HepG2 (cell line): Measurements from ENCODE around the gene G6PC2. TPM values are rescaled to one million over a fixed set of nuclear protein-coding genes. Genes with fewer than 3 reads are reported as not detected.

Experiments used
- ATAC-seq: fragments of 200-7000 bp; cut with Tn5 transposase; 3 replicates; pipeline ENCODE4 v1.9.1; 2020; ENCODE audit warnings: mild to moderate bottlenecking, moderate library complexity
- BruUV-seq: library from RNA; stranded (reverse); fragments of 400-500 nt; replicated peaks from 2 replicates; lab custom pipeline; 2021; lab: Mats Ljungman, UMichigan
- CTCF ChIA-PET: fragments of 300-600 bp; formaldehyde crosslinking; extraction: SDS; loops from one replicate; lab custom pipeline; 2021; ENCODE audit warnings: low total read pairs, inconsistent platforms, low intra/inter-chr PET ratio; lab: Yijun Ruan, JAX
- POLR2A ChIA-PET: fragments of 350-600 bp; sonication (Branson Sonifier 250); formaldehyde crosslinking; loops from one replicate; lab custom pipeline; 2020; ENCODE audit warnings: antibody characterized with exemption, inconsistent platforms; lab: Yijun Ruan, JAX
- DNase-seq: peaks from one replicate; pipeline ENCODE4 v3.0.0-alpha.2; 2015; ENCODE audit warnings: low spot score
- FAIRE-seq: peaks from 3 replicates; lab custom pipeline; 2011; peaks lifted over from hg19 to GRCh38; lab: Jason Lieb, UNC
- H2AFZ ChIP-seq: one replicate; pipeline ENCODE4 v1.6.1; 2011; ENCODE audit warnings: low read length, inconsistent platforms
- H3K27ac ChIP-seq: fragments of 300-600 bp; 3 replicates; pipeline ENCODE4 v1.8.0; 2011; ENCODE audit warnings: mixed run types, mild to moderate bottlenecking, mixed read lengths, low read length, inconsistent platforms; ENCODE audit not compliant: insufficient read depth; ENCODE audit errors: extremely low read length
- H3K27me3 ChIP-seq, 2 experiments: fragments of 200-600 bp in 1 of 2; 2 replicates in 1 of 2; 3 replicates in 1 of 2; pipeline versions ENCODE4 v1.6.0 to v1.8.0; 2011; ENCODE audit warnings: low read length in 2 of 2, mild to moderate bottlenecking in 2 of 2, moderate library complexity in 2 of 2, inconsistent platforms in 1 of 2; ENCODE audit not compliant: insufficient read depth in 2 of 2, control insufficient read depth in 1 of 2
- H3K36me3 ChIP-seq, 2 experiments: fragments of 200-600 bp in 1 of 2; replicated peaks in 1 of 2; 2 replicates in 1 of 2; 3 replicates in 1 of 2; pipeline versions ENCODE4 v1.5.1 to v1.8.0; 2011; ENCODE audit warnings: low read length in 2 of 2, inconsistent platforms in 1 of 2; ENCODE audit not compliant: insufficient read depth in 2 of 2, control insufficient read depth in 1 of 2
- H3K4me1 ChIP-seq: 2 replicates; pipeline ENCODE4 v1.5.1; 2012; ENCODE audit warnings: low read length, inconsistent platforms; ENCODE audit not compliant: insufficient read depth
- H3K4me2 ChIP-seq: 2 replicates; pipeline ENCODE4 v1.6.0; 2011; ENCODE audit warnings: low read depth, low read length, inconsistent platforms
- H3K4me3 ChIP-seq, 3 experiments: fragments of 200-600 bp in 1 of 3; sonication (generic), shearing (Covaris generic) in 1 of 3; replicated peaks in 1 of 3; 2 replicates each; pipeline ENCODE4 v1.5.1; 2011 to 2016; ENCODE audit warnings: low read length in 3 of 3, inconsistent platforms in 2 of 3, low read depth in 2 of 3, mild to moderate bottlenecking in 2 of 3, control low read depth in 1 of 3, mixed read lengths in 1 of 3; ENCODE audit not compliant: insufficient read depth in 1 of 3
- H3K79me2 ChIP-seq: one replicate; pipeline ENCODE4 v1.6.1; 2011; ENCODE audit warnings: low read length, inconsistent platforms; ENCODE audit not compliant: insufficient read depth
- H3K9ac ChIP-seq: 2 replicates; pipeline ENCODE4 v1.6.0; 2011; ENCODE audit warnings: mild to moderate bottlenecking, low read depth, low read length, inconsistent platforms; ENCODE audit not compliant: insufficient read depth
- H3K9me3 ChIP-seq: 2 replicates; pipeline ENCODE4 v1.5.1; 2012; ENCODE audit warnings: mild to moderate bottlenecking, low read length
- H4K20me1 ChIP-seq: 2 replicates; pipeline ENCODE4 v1.6.0; 2011; ENCODE audit warnings: inconsistent platforms, mild to moderate bottlenecking, low read length, moderate library complexity; ENCODE audit not compliant: insufficient read depth
- PAX8 ChIP-seq: sonication (generic); formaldehyde crosslinking; IDR thresholded peaks from 2 replicates; pipeline ENCODE4 v1.8.0; 2022; ENCODE audit warnings: mild to moderate bottlenecking, missing genetic modification reagents, borderline replicate concordance
- ZNF292 ChIP-seq: sonication (generic); formaldehyde crosslinking; IDR thresholded peaks from 2 replicates; pipeline ENCODE4 v1.8.1; 2022; ENCODE audit warnings: mild to moderate bottlenecking, low read depth, missing genetic modification reagents, borderline replicate concordance
- ZNF343 ChIP-seq: sonication (generic); formaldehyde crosslinking; IDR thresholded peaks from 2 replicates; pipeline ENCODE4 v1.4.0; 2020; ENCODE audit warnings: mild to moderate bottlenecking, missing genetic modification reagents
- ZNF430 ChIP-seq: sonication (generic); formaldehyde crosslinking; IDR thresholded peaks from 2 replicates; pipeline ENCODE4 v1.9.0; 2021; ENCODE audit warnings: mild to moderate bottlenecking, missing genetic modification reagents
- ZNF761 ChIP-seq: sonication (generic); formaldehyde crosslinking; conservative IDR thresholded peaks from 2 replicates; pipeline ENCODE4 v1.4.0; 2020; ENCODE audit warnings: mild to moderate bottlenecking, missing genetic modification reagents
- WGBS: methylation state at CpG from one replicate; pipeline ENCODE4 v1.1.6; 2017; ENCODE audit warnings: low lambda C conversion rate; 5-methylcytosine and 5-hydroxymethylcytosine counted together
- in situ Hi-C: cut with HindIII; loops from 2 replicates; pipeline ENCODE4 v1.10.0; 2017; ENCODE audit warnings: low pct_unique_long_range_greater_than_20kb; ENCODE audit not compliant: extremely low pct_ligation_motif_present
- intact Hi-C: fragments of 100-400 bp; cut with micrococcal nuclease; formaldehyde crosslinking; loops from one replicate; pipeline ENCODE4 v1.10.0; 2022; ENCODE audit not compliant: unreplicated experiment
- polyA plus RNA-seq, 8 experiments: library from polyadenylated mRNA; depleted of rRNA in 3 of 8; stranded (reverse) in 7 of 8; unstranded in 1 of 8; fragments of >200 nt; fragmentation: Illumina TruSeq in 4 of 8; extraction: Trizol in 4 of 8; gene quantifications; 2 replicates each; pipeline versions ENCODE4 v1.2.1 to v1.2.3, GENCODE V29; 2011 to 2016; ENCODE audit warnings: low read depth in 4 of 8, missing spikeins in 1 of 8, mixed read lengths in 1 of 8; ENCODE audit not compliant: insufficient read depth in 1 of 8
- total RNA-seq, 5 experiments: library from RNA; depleted of rRNA; stranded (reverse); fragments of >200 nt; fragmentation: Illumina TruSeq; extraction: Trizol; gene quantifications; 2 replicates each; pipeline ENCODE4 v1.2.3, GENCODE V29; 2016; ENCODE audit warnings: low read depth in 1 of 5
- TF ChIP-seq, protein P1 (sequence below): sonication (generic); formaldehyde crosslinking; IDR thresholded peaks from 2 replicates; pipeline ENCODE4 v1.4.0; 2020; ENCODE audit warnings: missing genetic modification reagents, borderline replicate concordance
- TF ChIP-seq, protein P2 (sequence below): sonication (generic); formaldehyde crosslinking; IDR thresholded peaks from 2 replicates; pipeline ENCODE4 v1.4.0; 2020; ENCODE audit warnings: missing genetic modification reagents, mild to moderate bottlenecking, borderline replicate concordance

Gene G6PC2
- total and polyA plus RNA-seq, 2 of the 13 experiments (the other 11 are each of a cell fraction or from before 2014, with no cell fraction given): not detected

DNA sequence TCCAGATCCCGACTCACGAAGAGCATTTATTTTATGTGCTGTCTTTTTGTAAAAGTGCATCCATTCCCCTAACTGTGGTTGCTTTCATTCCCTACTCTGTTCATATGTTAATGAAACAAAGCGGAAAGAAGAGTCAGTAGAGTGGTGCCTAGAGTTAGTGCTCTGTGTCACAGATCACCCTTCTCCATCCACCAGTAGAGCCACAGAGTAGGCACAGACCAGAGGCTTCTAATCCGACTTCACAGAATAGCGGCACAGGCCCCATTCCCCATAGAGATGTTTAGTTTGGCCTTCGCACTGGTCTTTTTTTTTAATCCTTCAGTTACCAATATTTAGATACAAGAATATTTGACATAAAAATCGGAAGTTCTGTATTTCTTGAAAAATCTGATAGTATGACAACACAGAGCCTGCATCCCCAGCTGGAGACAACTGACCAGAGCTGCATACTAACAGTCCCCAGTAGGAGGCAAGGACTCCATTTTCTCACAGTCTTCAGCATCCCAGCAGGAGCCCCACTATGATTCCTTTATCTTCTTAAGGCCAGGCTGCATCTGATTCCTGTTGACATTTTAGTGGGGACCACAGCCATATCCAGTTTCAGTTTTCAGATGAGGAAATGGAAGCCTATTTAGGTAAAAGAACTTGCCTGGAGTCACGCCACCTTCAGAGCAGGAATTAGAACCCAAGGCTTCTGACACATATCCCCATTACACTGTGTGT, 7.0 kb downstream of the G6PC2 start (continued):
- no peak for TF ChIP-seq ZNF430

DNA sequence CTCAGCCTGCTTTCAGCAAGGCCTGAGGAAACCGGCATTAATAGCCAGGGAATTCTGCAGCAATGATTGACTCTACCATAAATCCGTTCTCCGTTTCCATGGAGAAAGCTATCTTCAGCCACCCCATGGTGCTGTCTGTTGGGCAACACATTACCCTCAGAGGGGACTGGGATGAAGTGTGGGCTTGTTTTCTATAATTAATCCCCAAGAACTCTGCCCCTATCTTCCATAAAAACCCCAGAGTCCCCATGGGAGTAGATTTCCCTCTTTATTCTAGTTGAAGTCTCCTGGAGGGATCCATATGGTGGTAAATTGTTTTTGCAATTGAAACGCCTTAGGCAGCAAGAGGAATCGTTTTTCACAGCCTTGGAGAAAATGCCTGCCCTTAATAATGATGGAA, 9.2 kb downstream of the G6PC2 start:
- DNase-seq (no peak), FAIRE-seq (no peak), ATAC-seq (no peak)
- H3K27me3 ChIP-seq: peaks cover 5 to 61% of the 10 kb centered on the region in 2 experiments
- H3K4me2 ChIP-seq: no peak overlapping the region
- in situ Hi-C loops (loop anchor here (25.0 kb wide), 1 partner anchor 773 kb away; no protein-coding TSS in a partner anchor), intact Hi-C loops (no loop called here)
- H4K20me1 ChIP-seq: no peaks in the 10 kb centered on the region
- CTCF ChIA-PET: no interaction called here
- no TSS peak for BruUV-seq
- no peaks in the 10 kb centered on the region for H3K36me3 ChIP-seq
- POLR2A ChIA-PET: no interaction called here
- WGBS: 4% methylated on average over 5 of the region's 5 CpGs
- H3K9me3 ChIP-seq: no peaks in the 10 kb centered on the region
- no peaks in the 10 kb centered on the region for H3K4me1 ChIP-seq
- H2AFZ ChIP-seq: no peak overlapping the region
- no peak overlapping the region for H3K9ac ChIP-seq
- no peak overlapping the region for H3K27ac ChIP-seq
- H3K79me2 ChIP-seq: no peaks in the 10 kb centered on the region
- no peak overlapping the region for H3K4me3 ChIP-seq
- no peak for TF ChIP-seq ZNF343 (CRISPR knock-in tag)
- no peak for TF ChIP-seq PAX8 (CRISPR knock-in tag)
- TF ChIP-seq ZNF292 (CRISPR knock-in tag): no peak
- TF ChIP-seq, protein P1, sequence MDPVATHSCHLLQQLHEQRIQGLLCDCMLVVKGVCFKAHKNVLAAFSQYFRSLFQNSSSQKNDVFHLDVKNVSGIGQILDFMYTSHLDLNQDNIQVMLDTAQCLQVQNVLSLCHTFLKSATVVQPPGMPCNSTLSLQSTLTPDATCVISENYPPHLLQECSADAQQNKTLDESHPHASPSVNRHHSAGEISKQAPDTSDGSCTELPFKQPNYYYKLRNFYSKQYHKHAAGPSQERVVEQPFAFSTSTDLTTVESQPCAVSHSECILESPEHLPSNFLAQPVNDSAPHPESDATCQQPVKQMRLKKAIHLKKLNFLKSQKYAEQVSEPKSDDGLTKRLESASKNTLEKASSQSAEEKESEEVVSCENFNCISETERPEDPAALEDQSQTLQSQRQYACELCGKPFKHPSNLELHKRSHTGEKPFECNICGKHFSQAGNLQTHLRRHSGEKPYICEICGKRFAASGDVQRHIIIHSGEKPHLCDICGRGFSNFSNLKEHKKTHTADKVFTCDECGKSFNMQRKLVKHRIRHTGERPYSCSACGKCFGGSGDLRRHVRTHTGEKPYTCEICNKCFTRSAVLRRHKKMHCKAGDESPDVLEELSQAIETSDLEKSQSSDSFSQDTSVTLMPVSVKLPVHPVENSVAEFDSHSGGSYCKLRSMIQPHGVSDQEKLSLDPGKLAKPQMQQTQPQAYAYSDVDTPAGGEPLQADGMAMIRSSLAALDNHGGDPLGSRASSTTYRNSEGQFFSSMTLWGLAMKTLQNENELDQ (CRISPR knock-in tag): no peak
- no peak for TF ChIP-seq ZNF761
- TF ChIP-seq, protein P2, sequence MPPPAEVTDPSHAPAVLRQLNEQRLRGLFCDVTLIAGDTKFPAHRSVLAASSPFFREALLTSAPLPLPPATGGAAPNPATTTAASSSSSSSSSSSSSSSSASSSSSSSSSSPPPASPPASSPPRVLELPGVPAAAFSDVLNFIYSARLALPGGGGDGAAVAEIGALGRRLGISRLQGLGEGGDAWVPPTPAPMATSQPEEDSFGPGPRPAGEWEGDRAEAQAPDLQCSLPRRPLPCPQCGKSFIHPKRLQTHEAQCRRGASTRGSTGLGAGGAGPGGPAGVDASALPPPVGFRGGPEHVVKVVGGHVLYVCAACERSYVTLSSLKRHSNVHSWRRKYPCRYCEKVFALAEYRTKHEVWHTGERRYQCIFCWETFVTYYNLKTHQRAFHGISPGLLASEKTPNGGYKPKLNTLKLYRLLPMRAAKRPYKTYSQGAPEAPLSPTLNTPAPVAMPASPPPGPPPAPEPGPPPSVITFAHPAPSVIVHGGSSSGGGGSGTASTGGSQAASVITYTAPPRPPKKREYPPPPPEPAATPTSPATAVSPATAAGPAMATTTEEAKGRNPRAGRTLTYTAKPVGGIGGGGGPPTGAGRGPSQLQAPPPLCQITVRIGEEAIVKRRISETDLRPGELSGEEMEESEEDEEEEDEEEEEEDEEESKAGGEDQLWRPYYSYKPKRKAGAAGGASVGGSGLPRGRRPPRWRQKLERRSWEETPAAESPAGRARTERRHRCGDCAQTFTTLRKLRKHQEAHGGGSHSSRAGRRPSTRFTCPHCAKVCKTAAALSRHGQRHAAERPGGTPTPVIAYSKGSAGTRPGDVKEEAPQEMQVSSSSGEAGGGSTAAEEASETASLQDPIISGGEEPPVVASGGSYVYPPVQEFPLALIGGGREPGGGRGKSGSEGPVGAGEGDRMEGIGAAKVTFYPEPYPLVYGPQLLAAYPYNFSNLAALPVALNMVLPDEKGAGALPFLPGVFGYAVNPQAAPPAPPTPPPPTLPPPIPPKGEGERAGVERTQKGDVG (CRISPR knock-in tag): no peak
- TF ChIP-seq, all 625 proteins: peak for 0
